H1 (cell line): ENCODE results near the gene TRPM6. TPM values are rescaled to one million over a fixed set of nuclear protein-coding genes. Genes with fewer than 3 reads are reported as not detected.

ENCODE experiments used
- CTCF ChIA-PET: fragments of 300-600 bp; sonication (Branson Sonifier 250); formaldehyde crosslinking; loops from one replicate; lab custom pipeline; 2021; ENCODE audit not compliant: partially characterized antibody; lab: Charles Lee
- POLR2A ChIA-PET: fragments of 300-600 bp; sonication (Branson Sonifier 250); formaldehyde crosslinking; loops from one replicate; lab custom pipeline; 2021; ENCODE audit warnings: inconsistent platforms; ENCODE audit not compliant: partially characterized antibody; lab: Charles Lee
- DNase-seq, 2 experiments: peaks; one replicate each; pipeline versions ENCODE4 v3.0.0 to v3.0.0-alpha.2; 2010 to 2022; ENCODE audit warnings: low spot score in 2 of 2, low read depth in 1 of 2, mixed read lengths in 1 of 2
- FAIRE-seq: peaks from 2 replicates; lab custom pipeline; 2011; peaks lifted over from hg19 to GRCh38; lab: Jason Lieb, UNC
- H2AFZ ChIP-seq: 2 replicates; pipeline ENCODE4 v1.8.1; 2012; ENCODE audit warnings: low read length, inconsistent platforms
- H2AK5ac ChIP-seq: 2 replicates; pipeline ENCODE4 v1.6.1; 2013; ENCODE audit warnings: low read depth, low read length
- H2BK120ac ChIP-seq: replicated peaks from 2 replicates; pipeline ENCODE3; 2013; ENCODE audit warnings: low read depth, low read length, inconsistent platforms
- H2BK12ac ChIP-seq: 2 replicates; pipeline ENCODE4 v1.6.1; 2013; ENCODE audit warnings: low read depth, low read length
- H2BK15ac ChIP-seq: 2 replicates; pipeline ENCODE4 v1.6.1; 2013; ENCODE audit warnings: low read length
- H2BK20ac ChIP-seq: 2 replicates; pipeline ENCODE4 v1.6.1; 2013; ENCODE audit warnings: low read length
- H2BK5ac ChIP-seq: 2 replicates; pipeline ENCODE4 v1.6.1; 2013; ENCODE audit warnings: low read depth, low read length
- H3K14ac ChIP-seq: 2 replicates; pipeline ENCODE4 v1.6.1; 2013; ENCODE audit warnings: inconsistent platforms; ENCODE audit not compliant: insufficient read length
- H3K18ac ChIP-seq: 2 replicates; pipeline ENCODE4 v1.6.1; 2013; ENCODE audit warnings: low read length; ENCODE audit errors: extremely low read depth
- H3K23ac ChIP-seq: 2 replicates; pipeline ENCODE4 v1.6.1; 2013; ENCODE audit warnings: inconsistent platforms; ENCODE audit not compliant: insufficient read length
- H3K23me2 ChIP-seq: 2 replicates; pipeline ENCODE4 v1.6.1; 2013; ENCODE audit warnings: low read depth, low read length
- H3K27ac ChIP-seq: 2 replicates; pipeline ENCODE4 v1.6.1; 2011; ENCODE audit warnings: low read depth, low read length, inconsistent platforms
- H3K27me3 ChIP-seq, 4 experiments: replicated peaks in 1 of 4; 1 replicate in 1 of 4; 2 replicates in 3 of 4; pipeline versions ENCODE4 v1.6.1 to v1.8.1; 2011 to 2013; ENCODE audit warnings: low read length in 3 of 4, mild to moderate bottlenecking in 3 of 4, inconsistent platforms in 2 of 4, mixed read lengths in 2 of 4, moderate library complexity in 1 of 4; ENCODE audit not compliant: control insufficient read depth in 3 of 4, insufficient read depth in 3 of 4; ENCODE audit errors: extremely low read depth in 1 of 4
- H3K36me3 ChIP-seq, 4 experiments: 2 replicates each; pipeline versions ENCODE4 v1.6.1 to v1.8.1; 2011 to 2013; ENCODE audit warnings: mild to moderate bottlenecking in 4 of 4, low read length in 3 of 4, moderate library complexity in 2 of 4, control low read depth in 1 of 4, inconsistent platforms in 1 of 4; ENCODE audit not compliant: insufficient read depth in 4 of 4, control insufficient read depth in 2 of 4
- H3K4ac ChIP-seq: replicated peaks from 2 replicates; pipeline ENCODE3; 2013; ENCODE audit warnings: low read length, low read depth, mixed read lengths, inconsistent platforms; ENCODE audit not compliant: insufficient read length
- H3K4me1 ChIP-seq, 4 experiments: replicated peaks in 1 of 4; 1 replicate in 1 of 4; 2 replicates in 3 of 4; pipeline versions ENCODE4 v1.6.1 to v1.8.1; 2011 to 2013; ENCODE audit warnings: low read length in 3 of 4, inconsistent platforms in 2 of 4, mixed read lengths in 1 of 4; ENCODE audit not compliant: insufficient read depth in 4 of 4, control insufficient read depth in 3 of 4
- H3K4me2 ChIP-seq, 2 experiments: 2 replicates each; pipeline versions ENCODE4 v1.6.1 to v1.8.1; 2011 to 2013; ENCODE audit warnings: low read depth in 2 of 2, low read length in 2 of 2, control low read depth in 1 of 2, inconsistent platforms in 1 of 2, mild to moderate bottlenecking in 1 of 2; ENCODE audit not compliant: insufficient read depth in 1 of 2
- H3K4me3 ChIP-seq, 4 experiments: fragments of 200-600, 300-600 bp in 1 of 4; sonication (generic), shearing (Covaris generic), sonication (Bioruptor Twin) in 1 of 4; 2 replicates each; pipeline versions ENCODE4 v1.5.1 to v1.8.1; 2011 to 2016; ENCODE audit warnings: low read length in 4 of 4, low read depth in 3 of 4, control low read depth in 2 of 4, inconsistent platforms in 2 of 4, mild to moderate bottlenecking in 2 of 4, mixed read lengths in 1 of 4, moderate library complexity in 1 of 4; ENCODE audit not compliant: insufficient read depth in 2 of 4; ENCODE audit errors: extremely low read depth in 1 of 4
- H3K56ac ChIP-seq: replicated peaks from 2 replicates; pipeline ENCODE3; 2013; ENCODE audit warnings: low read depth, mild to moderate bottlenecking, mixed read lengths, low read length, inconsistent platforms; ENCODE audit not compliant: insufficient read length
- H3K79me1 ChIP-seq: 2 replicates; pipeline ENCODE4 v1.6.1; 2013; ENCODE audit warnings: low read depth, low read length, control low read depth
- H3K79me2 ChIP-seq, 2 experiments: 2 replicates each; pipeline versions ENCODE4 v1.6.1 to v1.8.1; 2012 to 2013; ENCODE audit warnings: low read length in 2 of 2, mild to moderate bottlenecking in 2 of 2, inconsistent platforms in 1 of 2; ENCODE audit not compliant: insufficient read depth in 2 of 2, control insufficient read depth in 1 of 2
- H3K9ac ChIP-seq, 4 experiments: replicated peaks in 1 of 4; 1 replicate in 1 of 4; 2 replicates in 3 of 4; pipeline versions ENCODE4 v1.6.1 to v1.8.1; 2011 to 2013; ENCODE audit warnings: low read depth in 3 of 4, low read length in 3 of 4, control low read depth in 2 of 4, mild to moderate bottlenecking in 2 of 4, moderate library complexity in 2 of 4, inconsistent platforms in 1 of 4; ENCODE audit errors: extremely low read depth in 1 of 4
- H3K9me3 ChIP-seq, 2 experiments: 2 replicates each; pipeline versions ENCODE4 v1.6.1 to v1.8.1; 2012 to 2013; ENCODE audit warnings: mild to moderate bottlenecking in 2 of 2, moderate library complexity in 2 of 2, control low read depth in 1 of 2, inconsistent platforms in 1 of 2, low read depth in 1 of 2, low read length in 1 of 2, mixed read lengths in 1 of 2; ENCODE audit not compliant: insufficient read depth in 2 of 2
- H4K20me1 ChIP-seq, 2 experiments: replicated peaks in 1 of 2; 2 replicates each; pipeline versions ENCODE3 to v1.8.1; 2011 to 2013; ENCODE audit warnings: inconsistent platforms in 2 of 2, low read length in 2 of 2, mild to moderate bottlenecking in 1 of 2; ENCODE audit not compliant: insufficient read depth in 2 of 2, control insufficient read depth in 1 of 2
- H4K5ac ChIP-seq: 2 replicates; pipeline ENCODE4 v1.6.1; 2013; ENCODE audit warnings: low read length, low read depth, mixed read lengths, inconsistent platforms; ENCODE audit not compliant: insufficient read length
- H4K8ac ChIP-seq: 2 replicates; pipeline ENCODE4 v1.8.0; 2013; ENCODE audit warnings: mild to moderate bottlenecking, moderate library complexity, low read length, inconsistent platforms; ENCODE audit not compliant: insufficient read depth; ENCODE audit errors: extremely low read depth
- H4K91ac ChIP-seq: replicated peaks from 2 replicates; pipeline ENCODE3; 2013; ENCODE audit warnings: low read length, mixed read lengths, inconsistent platforms; ENCODE audit not compliant: insufficient read length
- BACH1 ChIP-seq: IDR thresholded peaks from 2 replicates; pipeline ENCODE4 v1.6.1; 2012; ENCODE audit warnings: low read length, improper control_type of control experiment
- BRCA1 ChIP-seq: IDR thresholded peaks from 2 replicates; pipeline ENCODE4 v1.6.1; 2012; ENCODE audit warnings: low read depth, low read length, improper control_type of control experiment
- CHD1 ChIP-seq: IDR thresholded peaks from 2 replicates; pipeline ENCODE4 v1.6.1; 2012; ENCODE audit warnings: low read depth, low read length, improper control_type of control experiment
- CTCF ChIP-seq, 3 experiments: IDR thresholded peaks; 1 replicate in 2 of 3; 2 replicates in 1 of 3; pipeline versions ENCODE4 v1.5.1 to v1.6.1; 2011; ENCODE audit warnings: low read length in 3 of 3, mild to moderate bottlenecking in 3 of 3, inconsistent platforms in 2 of 3, low read depth in 1 of 3, moderate library complexity in 1 of 3; ENCODE audit not compliant: insufficient read depth in 1 of 3; ENCODE audit errors: control extremely low read depth in 1 of 3
- NANOG ChIP-seq: IDR thresholded peaks from 2 replicates; pipeline ENCODE4 v1.6.1; 2011; ENCODE audit warnings: low read length, low read depth, mild to moderate bottlenecking, inconsistent platforms; ENCODE audit not compliant: insufficient read depth, poor library complexity, severe bottlenecking
- PHF8 ChIP-seq: fragments of 200-600 bp; sonication (generic); conservative IDR thresholded peaks from 2 replicates; pipeline ENCODE4 v1.7.1; 2012; ENCODE audit warnings: low read depth, mild to moderate bottlenecking, inconsistent platforms, low read length, moderate library complexity
- POLR2AphosphoS5 ChIP-seq: IDR thresholded peaks from 2 replicates; pipeline ENCODE4 v1.6.1; 2011; ENCODE audit warnings: low read depth, low read length
- RFX5 ChIP-seq: IDR thresholded peaks from 2 replicates; pipeline ENCODE4 v1.6.1; 2011; ENCODE audit warnings: low read depth, low read length, improper control_type of control experiment, borderline replicate concordance
- SP4 ChIP-seq: IDR thresholded peaks from 2 replicates; pipeline ENCODE4 v1.6.1; 2012; ENCODE audit warnings: low read length, inconsistent platforms
- TAF1 ChIP-seq: IDR thresholded peaks from 2 replicates; pipeline ENCODE4 v1.6.1; 2011; ENCODE audit warnings: mild to moderate bottlenecking, low read depth, low read length
- TEAD4 ChIP-seq: IDR thresholded peaks from 2 replicates; pipeline ENCODE4 v1.6.1; 2012; ENCODE audit warnings: low read depth, low read length, inconsistent platforms, mixed read lengths
- WGBS, 2 experiments: shearing (Covaris generic) in 1 of 2; methylation state at CpG; one replicate each; pipeline versions ENCODE4 v1.1.6 to v1.1.7; 2013 to 2015; ENCODE audit warnings: low lambda C conversion rate in 2 of 2, mixed read lengths in 2 of 2, inconsistent platforms in 1 of 2, low coverage in 1 of 2, missing lambda C conversion rate in 1 of 2; ENCODE audit not compliant: insufficient replicate concordance in 2 of 2, insufficient coverage in 1 of 2, insufficient read length in 1 of 2; ENCODE audit errors: extremely low coverage in 1 of 2, missing lambda C conversion rate in 1 of 2; 5-methylcytosine and 5-hydroxymethylcytosine counted together
- polyA plus RNA-seq, 7 experiments: library from polyadenylated mRNA; depleted of rRNA in 3 of 7; stranded (reverse) in 5 of 7; unstranded in 2 of 7; fragments of >200 nt in 5 of 7; fragments of 200-250 nt in 2 of 7; gene quantifications; 1 replicate in 5 of 7; 2 replicates in 1 of 7; 4 replicates in 1 of 7; pipeline versions ENCODE4 v1.2.1 to v1.2.3, GENCODE V29; 2011 to 2013; ENCODE audit warnings: missing spikeins in 2 of 7, mixed read lengths in 2 of 7
- total RNA-seq: library from RNA; stranded (reverse); fragmentation: NEBNext Ultra II Directional; extraction: Animal tissue kit (Norgen Biotek cat#: 25700); gene quantifications from 2 replicates; pipeline ENCODE4 v1.2.1, GENCODE V29; 2021

Gene TRPM6
- total and polyA plus RNA-seq, 2 of the 8 experiments (the other 6 are each of a cell fraction or from before 2014, with no cell fraction given) = 0.45 to 1.5 TPM

- no peak overlapping the region for H3K23ac ChIP-seq
- H3K27me3 ChIP-seq = no peaks in the 10 kb centered on the region
- no peak overlapping the region for H2BK20ac ChIP-seq
- WGBS, 2 experiments = 90% methylated on average over 5 of the region's 5 CpGs; no CpG with 5 or more reads in 1 of the 2 experiments
- H4K5ac ChIP-seq = no peak overlapping the region
- no peak overlapping the region for H3K14ac ChIP-seq
- POLR2A ChIA-PET = no interaction called here
- H3K36me3 ChIP-seq = no peaks in the 10 kb centered on the region
- FAIRE-seq = no peak
- CTCF ChIA-PET = interaction anchor here (0.8 to 1.3 kb wide), 2 partner anchors 9 to 70 kb away, joined by 4 read pairs; no protein-coding TSS in a partner anchor
- H2BK5ac ChIP-seq = no peak overlapping the region
- no peak for DNase-seq
- no peak overlapping the region for H3K18ac ChIP-seq
- no peaks in the 10 kb centered on the region for H3K79me2 ChIP-seq
- no peak overlapping the region for H2BK15ac ChIP-seq
- H3K27ac ChIP-seq = no peak overlapping the region
- H3K9ac ChIP-seq = no peak overlapping the region
- H3K79me1 ChIP-seq = no peaks in the 10 kb centered on the region
- H3K4ac ChIP-seq = no peak overlapping the region
- no peaks in the 10 kb centered on the region for H3K23me2 ChIP-seq
- H4K20me1 ChIP-seq = no peaks in the 10 kb centered on the region
- no peak overlapping the region for H4K8ac ChIP-seq
- no peaks in the 10 kb centered on the region for H3K4me1 ChIP-seq
- no peak overlapping the region for H3K4me3 ChIP-seq
- no peak overlapping the region for H2AK5ac ChIP-seq
- no peak overlapping the region for H2AFZ ChIP-seq
- H4K91ac ChIP-seq = no peak overlapping the region
- no peak overlapping the region for H2BK120ac ChIP-seq
- no peak overlapping the region for H2BK12ac ChIP-seq
- H3K56ac ChIP-seq = no peak overlapping the region
- no peak overlapping the region for H3K4me2 ChIP-seq
- H3K9me3 ChIP-seq = peaks cover 0 to 4% of the 10 kb centered on the region in 2 experiments; a peak in 2 of 4 replicates
- no peak for TF ChIP-seq TEAD4
- TF ChIP-seq NANOG = no peak
- TF ChIP-seq CTCF (IDR thresholded peaks at IDR 0.05; ENCODE audit: control extremely low read depth in 1 of 3, insufficient read depth in 1 of 3, low read depth in 1 of 3, low read length in 3 of 3) = no peak
- TF ChIP-seq POLR2AphosphoS5 = no peak
- TF ChIP-seq BRCA1 = no peak
- no peak for TF ChIP-seq PHF8
- TF ChIP-seq RFX5 = no peak
- TF ChIP-seq TAF1 = no peak
- no peak for TF ChIP-seq BACH1
- no peak for TF ChIP-seq SP4
- no peak for TF ChIP-seq CHD1
These were observed 40.1 kb downstream of the TRPM6 start for GRCh38 chr9:74847478-74848152.
